GM12873 (cell line): ENCODE measurements around the gene KIF16B.

Source experiments
- TF ChIP-seq, protein P1 (sequence below): IDR thresholded peaks from 2 replicates; pipeline ENCODE4 v1.5.1; 2012; ENCODE audit warnings: low read depth, mild to moderate bottlenecking, moderate library complexity, low read length, control low read depth; ENCODE audit not compliant: insufficient read depth; ENCODE audit errors: missing control alignments

The KIF16B gene

DNA sequence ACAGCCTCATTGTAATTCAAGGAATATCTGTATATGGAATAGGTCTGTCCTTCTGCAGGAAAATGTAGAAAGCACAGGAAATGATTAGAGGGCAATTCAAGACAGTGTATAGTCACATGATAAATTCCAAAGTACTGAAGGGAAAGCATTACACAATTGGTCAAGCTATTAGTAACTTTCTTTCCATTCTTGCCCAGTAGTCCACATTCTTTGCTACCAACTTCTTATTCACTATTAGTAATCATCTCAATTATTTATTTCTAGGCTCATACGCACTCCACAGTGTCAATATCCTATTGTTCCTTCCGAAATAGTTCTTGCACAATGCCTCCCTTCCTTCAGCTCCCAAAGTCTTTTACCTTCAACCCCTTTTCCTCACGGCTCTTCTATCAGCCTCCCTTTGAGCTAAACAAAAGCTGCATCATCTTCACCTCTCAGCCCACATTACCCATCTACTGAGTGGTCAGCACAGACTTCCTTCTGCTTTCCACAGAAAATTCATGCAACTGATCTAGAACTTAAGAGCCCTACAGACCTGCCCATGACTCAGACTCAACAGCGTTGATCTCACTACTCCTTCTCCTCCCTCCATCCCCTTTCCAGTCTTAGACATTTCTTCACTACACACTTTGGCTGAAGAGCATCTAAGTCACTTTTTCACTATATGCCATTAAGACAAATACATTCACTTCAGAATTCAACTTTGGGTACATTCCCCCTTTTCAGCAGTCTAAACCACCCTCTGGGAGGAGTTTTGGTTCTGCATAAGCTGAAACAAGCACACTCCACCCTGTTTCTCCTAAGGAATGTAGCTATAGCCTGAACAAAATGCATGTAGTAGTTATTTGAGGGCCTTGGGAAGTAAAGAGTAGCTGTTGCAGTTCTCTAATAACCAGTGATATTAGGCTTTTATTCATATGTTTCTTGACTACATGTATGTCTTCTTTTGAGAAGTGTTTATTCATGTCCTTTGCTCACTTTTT, 157.9 kb downstream of the KIF16B start:
- TF ChIP-seq, protein P1, sequence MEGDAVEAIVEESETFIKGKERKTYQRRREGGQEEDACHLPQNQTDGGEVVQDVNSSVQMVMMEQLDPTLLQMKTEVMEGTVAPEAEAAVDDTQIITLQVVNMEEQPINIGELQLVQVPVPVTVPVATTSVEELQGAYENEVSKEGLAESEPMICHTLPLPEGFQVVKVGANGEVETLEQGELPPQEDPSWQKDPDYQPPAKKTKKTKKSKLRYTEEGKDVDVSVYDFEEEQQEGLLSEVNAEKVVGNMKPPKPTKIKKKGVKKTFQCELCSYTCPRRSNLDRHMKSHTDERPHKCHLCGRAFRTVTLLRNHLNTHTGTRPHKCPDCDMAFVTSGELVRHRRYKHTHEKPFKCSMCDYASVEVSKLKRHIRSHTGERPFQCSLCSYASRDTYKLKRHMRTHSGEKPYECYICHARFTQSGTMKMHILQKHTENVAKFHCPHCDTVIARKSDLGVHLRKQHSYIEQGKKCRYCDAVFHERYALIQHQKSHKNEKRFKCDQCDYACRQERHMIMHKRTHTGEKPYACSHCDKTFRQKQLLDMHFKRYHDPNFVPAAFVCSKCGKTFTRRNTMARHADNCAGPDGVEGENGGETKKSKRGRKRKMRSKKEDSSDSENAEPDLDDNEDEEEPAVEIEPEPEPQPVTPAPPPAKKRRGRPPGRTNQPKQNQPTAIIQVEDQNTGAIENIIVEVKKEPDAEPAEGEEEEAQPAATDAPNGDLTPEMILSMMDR: no peak

DNA sequence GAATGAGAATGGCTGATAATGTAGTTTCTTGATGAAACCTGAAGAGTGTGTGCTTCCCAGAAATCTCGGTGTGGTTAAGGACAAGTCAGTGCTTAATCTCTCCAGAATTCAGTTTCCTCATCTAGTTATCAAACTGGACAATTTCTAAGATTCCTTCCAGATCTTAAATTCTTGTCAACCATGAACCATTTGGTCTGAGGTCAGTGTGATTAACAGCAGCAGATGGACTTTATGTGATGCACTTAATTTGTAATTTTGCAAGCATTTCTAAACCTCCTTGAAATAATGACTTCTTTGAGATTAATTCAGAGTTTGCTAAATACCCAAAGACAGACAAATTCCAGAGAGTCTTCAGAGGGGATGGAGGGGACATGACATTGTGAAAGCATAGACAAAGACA, 160.3 kb downstream of the KIF16B start:
- TF ChIP-seq, protein P1: no peak

DNA sequence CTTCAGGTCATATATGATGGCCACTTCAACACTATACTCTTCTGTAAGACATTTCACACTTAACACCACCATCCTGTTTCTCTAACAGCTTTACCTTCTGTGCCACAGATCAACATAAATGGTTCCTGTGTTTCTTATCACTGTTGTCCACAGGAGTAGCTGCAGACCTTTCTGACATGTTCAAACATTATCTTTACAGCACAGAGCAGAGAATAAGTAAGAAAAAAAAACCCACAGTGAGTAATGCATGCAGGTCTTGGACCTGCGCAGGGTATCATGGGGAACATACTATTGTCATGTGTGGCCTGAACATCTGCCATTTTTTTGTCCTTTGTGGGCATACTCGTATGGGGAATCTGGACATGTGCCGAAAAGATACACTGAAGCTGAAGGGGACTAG, 161.9 kb downstream of the KIF16B start:
- TF ChIP-seq, protein P1: no peak

- TF ChIP-seq, protein P1: no peak
These were observed 162.6 kb downstream of the KIF16B start for GRCh38 chr20:16410626-16411025.

GRCh38 chr20:16408981-16409380, 164.3 kb downstream of the KIF16B start:
- TF ChIP-seq, protein P1: no peak

GRCh38 chr20:16407251-16408067, 165.8 kb downstream of the KIF16B start:
- TF ChIP-seq, protein P1: no peak

- TF ChIP-seq, protein P1: no peak
These were observed 168.0 kb downstream of the KIF16B start for GRCh38 chr20:16405254-16405653.
